D721Med (cell line): Measurements from ENCODE around the gene EPB41L4A.

Source experiments
- DNase-seq: peaks from one replicate; pipeline ENCODE4 v3.0.0; 2011; ENCODE audit warnings: low spot score; ENCODE audit not compliant: insufficient read length
- FAIRE-seq: peaks from 2 replicates; lab custom pipeline; 2011; peaks lifted over from hg19 to GRCh38; lab: Jason Lieb, UNC
- CTCF ChIP-seq: IDR thresholded peaks from 2 replicates; pipeline ENCODE4 v1.5.1; 2012; ENCODE audit warnings: mild to moderate bottlenecking, control low read depth; ENCODE audit not compliant: insufficient read depth; ENCODE audit errors: missing control alignments

Gene EPB41L4A

GRCh38 chr5:112290691-112291090 is 128.4 kb downstream of the EPB41L4A start:
- DNase-seq (no peak), FAIRE-seq (no peak)
- no peak for TF ChIP-seq CTCF

DNA sequence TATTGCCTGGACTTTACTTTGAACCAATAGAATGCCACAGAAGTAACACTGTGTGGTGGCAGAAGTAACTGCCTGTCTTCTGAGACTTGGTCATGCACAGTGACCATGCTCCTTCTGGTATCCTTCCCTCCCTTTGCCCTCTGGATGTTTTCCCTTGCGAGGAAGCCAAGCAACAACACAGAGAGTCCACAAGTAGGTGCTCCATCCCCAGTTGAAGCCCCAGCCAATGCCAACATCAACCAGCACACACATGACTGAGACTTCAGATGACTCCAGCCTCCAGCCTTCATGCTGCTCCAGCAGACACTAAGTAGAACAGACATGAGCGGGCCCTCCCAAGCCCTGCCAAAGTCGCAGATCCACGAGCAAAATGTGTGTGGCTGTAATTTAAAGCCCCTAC is 129.6 kb downstream of the EPB41L4A start:
- DNase-seq, result no peak
- TF ChIP-seq CTCF, result no peak
- FAIRE-seq, result no peak

DNA sequence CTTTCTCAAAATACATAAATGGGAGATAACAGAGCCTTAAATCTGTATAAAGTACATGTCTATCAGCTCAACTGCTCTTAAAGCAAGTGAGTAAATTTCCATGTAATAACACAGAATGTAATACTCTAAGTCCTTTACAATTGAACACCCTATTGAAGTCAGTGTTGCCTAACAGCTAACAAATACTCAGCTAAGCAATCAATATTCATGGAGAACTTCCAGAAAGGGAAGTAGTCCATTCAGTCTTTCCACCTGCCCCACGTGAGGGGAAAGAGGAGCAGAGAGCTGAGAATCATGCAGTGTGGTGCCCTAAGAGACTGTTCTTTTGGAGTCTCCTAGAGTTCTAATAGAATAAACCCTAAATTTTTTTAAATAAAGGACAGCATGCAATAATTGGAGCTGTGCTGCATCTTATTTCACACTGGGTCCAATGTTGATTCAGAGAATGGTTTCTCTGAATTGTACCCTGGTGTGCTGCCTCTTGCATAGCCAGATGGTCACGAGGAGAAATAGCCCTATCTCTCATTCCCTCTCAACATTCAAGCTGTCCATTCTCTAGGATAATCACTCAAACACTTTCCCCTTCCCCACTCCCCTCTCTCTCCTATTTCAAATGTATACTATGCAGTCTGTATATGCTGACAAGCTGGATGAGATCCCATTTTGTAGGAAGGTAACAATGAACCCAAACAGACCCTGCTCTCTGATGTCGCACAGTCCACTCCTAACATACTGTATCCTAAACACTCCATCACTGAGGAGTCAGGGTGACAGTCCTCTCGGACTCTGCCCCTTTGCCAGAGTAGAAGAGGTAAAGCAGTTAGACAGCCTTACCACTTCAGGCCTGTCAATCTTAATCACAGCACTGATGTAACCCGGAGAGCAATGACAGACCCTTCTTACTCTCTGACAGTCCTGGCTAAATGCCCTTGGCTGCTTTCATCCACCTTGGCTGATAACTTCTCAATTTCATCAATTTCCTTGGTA is 134.8 kb downstream of the EPB41L4A start:
- TF ChIP-seq CTCF, result no peak
- DNase-seq (no peak), FAIRE-seq (no peak)

GRCh38 chr5:112283034-112283582 is 136.0 kb downstream of the EPB41L4A start:
- DNase-seq (no peak), FAIRE-seq (no peak)

GRCh38 chr5:112279082-112279481 is 140.0 kb downstream of the EPB41L4A start:
- TF ChIP-seq CTCF, result no peak
- DNase-seq, result no peak
- FAIRE-seq, result no peak

More at GRCh38 chr5:112283034-112283582, 136.0 kb downstream of the EPB41L4A start:
- no peak for TF ChIP-seq CTCF

- FAIRE-seq (no peak), DNase-seq (peak; percentile 21)
- TF ChIP-seq CTCF, result no peak
Measured at GRCh38 chr5:112276991-112277390, 142.1 kb downstream of the EPB41L4A start.
